NOMO-1 treated with dmso at 0.1 percent for 144 hours (cell line): Measurements from ENCODE around the gene KCNC4.

ENCODE experiments used
- DNase-seq: peaks from one replicate; lab custom pipeline; 2025; ENCODE audit not compliant: unreplicated experiment; lab: John Stamatoyannopoulos, UW

The KCNC4 gene

DNA sequence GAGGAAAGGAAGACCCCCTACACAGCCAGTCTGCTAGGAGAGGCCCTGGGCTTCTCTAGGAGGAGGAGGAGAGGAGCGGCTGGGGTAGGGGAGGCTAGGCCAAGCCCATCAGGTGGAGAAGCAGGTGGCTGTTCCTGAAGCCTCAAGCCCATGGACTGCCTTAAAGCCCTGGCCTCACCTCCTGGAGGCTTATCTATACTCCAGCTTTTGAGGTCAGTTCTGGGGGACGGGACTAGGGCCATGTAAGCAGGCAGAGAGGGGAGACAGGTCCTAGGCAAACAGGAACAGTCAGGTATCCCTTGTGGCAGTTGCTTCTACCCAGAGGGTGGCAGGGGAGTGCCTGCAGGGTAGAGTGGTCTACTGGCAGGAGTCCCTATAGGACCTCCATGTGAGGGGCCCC is 40.6 kb downstream of the KCNC4 start:
- no peak for DNase-seq

DNA sequence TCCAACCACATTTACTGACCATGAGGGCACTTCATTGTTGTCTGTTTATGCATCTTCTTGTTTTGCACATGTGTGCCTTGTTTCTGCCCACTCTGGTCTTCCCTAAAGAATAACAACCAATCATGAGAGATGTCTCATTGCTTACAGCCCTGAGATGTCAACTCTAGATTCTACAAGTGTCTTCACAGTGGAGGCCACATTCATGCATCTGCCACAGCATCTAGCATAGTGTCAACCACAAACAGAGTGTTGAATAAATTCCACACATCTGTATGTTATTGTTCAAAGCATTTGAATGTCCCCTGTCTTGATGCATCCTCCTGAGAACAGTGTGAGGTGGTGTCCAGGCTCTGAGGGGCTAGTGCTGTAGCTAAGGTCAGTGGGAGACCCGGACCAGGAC is 43.1 kb downstream of the KCNC4 start:
- no peak for DNase-seq

DNA sequence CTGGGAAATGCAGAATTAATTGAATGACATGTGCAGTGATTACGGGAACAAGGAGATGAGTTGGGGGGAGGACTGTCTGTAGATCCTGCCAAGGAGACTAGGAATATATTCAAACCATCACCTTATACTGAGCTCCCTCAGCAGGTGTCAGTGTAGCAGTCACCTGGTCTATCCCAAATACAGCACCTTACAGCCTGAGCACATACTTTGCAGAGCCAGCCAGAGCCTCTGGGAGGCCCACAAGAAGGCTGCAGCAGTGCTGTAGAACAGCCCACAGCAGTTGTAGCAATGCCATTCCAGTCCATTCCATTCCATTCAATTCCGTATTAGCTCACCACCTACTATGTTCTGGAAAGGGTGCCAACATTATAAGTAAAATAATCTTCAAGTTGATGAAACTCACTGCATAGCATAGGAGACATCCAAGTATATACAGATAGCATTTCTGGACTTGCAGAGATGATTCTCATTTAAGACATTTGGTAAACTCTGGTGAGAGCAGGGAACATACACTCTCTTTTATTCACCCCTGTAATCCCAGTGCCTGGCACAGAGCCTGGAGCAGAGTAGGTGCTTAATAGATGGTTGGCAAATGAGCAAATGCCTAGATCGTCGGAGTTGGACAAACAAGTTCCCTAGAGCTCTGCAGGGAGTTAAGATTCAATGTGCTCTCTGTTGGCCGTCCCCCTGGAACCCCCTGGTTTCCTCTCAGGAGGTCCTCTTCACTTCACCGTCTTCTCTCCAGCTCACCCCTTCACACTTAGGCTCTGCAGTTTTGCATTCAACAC is 44.7 kb downstream of the KCNC4 start:
- DNase-seq = no peak

DNA sequence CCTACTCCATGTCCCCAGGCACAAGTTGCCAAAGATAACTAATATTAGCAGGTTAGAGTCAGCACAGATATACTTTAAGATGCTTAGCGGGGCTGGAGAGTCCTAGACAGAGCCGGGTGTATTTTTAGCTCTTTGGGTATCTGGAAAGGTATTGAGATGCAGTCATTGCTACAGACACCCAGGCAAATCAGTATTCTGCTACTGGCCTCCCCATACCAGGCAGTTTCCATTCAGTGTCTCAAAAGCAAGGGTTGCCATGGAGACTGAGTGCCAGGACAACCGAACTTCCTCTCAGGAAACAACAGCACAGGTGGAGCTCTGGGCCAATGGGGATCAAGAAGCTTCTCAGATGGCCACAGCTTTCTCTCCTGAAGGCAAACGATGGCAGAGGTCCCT is 45.3 kb downstream of the KCNC4 start:
- no peak for DNase-seq

DNA sequence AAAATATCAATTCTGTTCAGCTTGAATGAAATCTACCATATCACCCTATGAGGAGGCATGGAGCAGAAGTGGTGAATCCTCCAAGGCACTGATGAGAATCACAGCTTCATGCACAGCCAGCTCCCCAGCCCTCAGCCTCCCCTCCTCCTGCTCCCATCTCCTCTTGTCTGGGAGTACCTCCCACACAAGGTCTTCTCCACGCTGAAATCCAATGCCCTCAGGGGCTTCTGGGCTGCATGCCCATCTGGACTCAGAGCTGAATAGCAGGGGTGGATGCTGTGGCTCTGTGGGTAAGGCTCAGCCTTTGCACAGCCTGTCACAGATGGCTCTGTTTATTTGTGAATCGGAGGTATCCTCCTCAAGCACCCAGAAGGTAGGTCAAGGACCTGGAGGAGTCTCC is 48.6 kb downstream of the KCNC4 start:
- no peak for DNase-seq

DNA sequence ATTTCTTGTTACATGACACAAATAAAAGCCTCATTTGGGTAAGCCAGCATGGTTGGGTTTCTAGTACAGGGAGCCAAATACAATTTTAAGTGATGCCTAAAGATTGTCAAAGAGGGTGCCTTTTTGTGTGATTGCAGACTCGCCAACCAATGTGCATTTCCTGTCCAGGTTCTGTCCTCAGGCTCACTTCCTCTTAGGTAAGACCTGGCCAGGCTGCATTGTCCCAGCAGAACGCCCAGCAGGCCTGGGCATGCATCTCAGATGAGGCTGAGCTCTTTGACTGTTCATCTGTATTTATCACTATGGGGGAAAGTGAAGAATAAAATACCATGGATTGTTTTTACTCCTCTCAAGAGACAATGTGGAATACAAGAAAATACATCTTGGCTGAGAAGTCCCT is 49.7 kb downstream of the KCNC4 start:
- DNase-seq = peak; percentile 59
